NCI-H1105 (cell line): ENCODE data around the gene DSCAML1.

Experiments used
- DNase-seq: peaks from one replicate; lab custom pipeline; 2025; lab: John Stamatoyannopoulos, UW

Gene DSCAML1

DNA sequence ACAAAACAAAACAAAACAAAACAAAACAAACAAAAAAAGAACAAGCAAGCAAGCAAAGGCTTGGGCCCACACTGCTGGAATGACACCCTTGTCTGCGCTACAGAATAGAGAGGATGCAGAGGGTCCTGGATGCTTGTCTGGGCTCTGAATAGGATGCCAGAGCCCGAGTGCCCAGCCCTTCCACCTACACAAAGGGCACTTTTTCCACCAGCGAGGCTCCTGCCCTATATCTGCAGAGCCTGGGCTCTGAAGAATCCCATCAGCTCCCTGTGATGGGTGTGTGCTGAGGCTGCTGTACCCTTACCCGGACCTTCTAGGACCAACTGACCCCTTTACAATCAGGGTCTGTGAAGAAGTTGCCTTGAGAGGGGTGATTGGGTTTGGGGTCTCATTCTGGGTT, 221.2 kb downstream of the DSCAML1 start:
- no peak for DNase-seq

GRCh38 chr11:117574551-117574950, 222.5 kb downstream of the DSCAML1 start:
- DNase-seq = no peak

DNA sequence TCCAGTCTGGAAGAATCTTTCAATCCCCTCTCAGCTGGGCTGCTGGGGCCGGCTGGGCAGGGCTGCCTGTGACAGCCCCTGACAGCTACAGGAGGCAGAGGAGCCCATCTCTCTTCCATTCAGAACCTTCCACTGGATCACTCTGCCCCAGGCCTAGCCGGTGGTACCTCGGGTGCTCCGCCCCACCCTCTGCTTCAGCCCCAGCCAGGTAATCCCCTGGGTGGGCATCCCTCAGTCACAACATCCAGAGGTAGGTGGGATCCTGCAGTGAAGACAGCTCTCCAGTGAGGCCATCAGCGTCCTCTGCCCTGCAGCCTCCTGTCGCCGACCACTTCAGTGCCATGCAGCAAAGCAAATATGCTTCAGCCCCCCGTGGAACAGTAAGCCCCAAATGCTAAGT, 223.7 kb downstream of the DSCAML1 start:
- DNase-seq = no peak

DNA sequence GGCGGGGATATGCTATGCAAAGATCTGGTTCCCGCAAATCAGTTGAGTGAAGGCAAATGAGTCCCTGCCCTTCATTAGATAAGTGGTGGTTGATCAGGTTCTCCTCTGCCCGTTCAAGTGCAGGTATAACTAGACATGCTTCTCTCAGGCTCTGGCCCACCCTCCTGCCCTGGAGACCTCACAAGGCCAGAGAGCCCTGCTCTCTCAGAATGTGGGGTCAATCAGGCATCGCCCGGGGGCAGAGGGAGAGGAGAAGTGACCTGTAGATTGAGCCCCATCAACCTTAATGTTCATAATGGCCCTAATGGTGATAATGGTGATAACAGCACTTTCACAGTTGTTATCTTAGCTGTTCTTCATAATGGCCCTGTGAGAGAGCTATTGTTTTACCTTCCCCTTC, 224.3 kb downstream of the DSCAML1 start:
- DNase-seq = no peak

- no peak for DNase-seq
These were observed 224.9 kb downstream of the DSCAML1 start for GRCh38 chr11:117572129-117572528.

- DNase-seq = no peak
These were observed 226.3 kb downstream of the DSCAML1 start for GRCh38 chr11:117570701-117571100.

DNA sequence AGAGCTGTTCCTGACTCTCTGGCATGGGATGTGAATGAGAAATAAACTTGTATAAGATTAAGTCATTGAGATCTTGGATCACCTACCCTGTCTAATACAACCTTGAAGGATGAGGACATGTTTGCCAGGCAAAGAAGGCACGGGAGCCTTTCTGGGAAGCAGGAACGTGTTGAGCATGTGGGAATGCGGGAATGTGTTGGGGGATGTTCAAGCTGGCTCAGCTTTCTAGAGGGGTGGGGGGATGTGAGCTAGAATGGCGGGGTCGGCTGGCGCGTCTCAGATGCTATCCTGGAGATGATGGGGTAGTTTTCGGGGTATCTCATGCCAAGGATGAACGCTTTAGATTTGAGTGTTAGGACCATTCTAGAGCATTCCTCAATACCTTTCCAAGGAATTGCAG, 227.1 kb downstream of the DSCAML1 start:
- DNase-seq = no peak

DNA sequence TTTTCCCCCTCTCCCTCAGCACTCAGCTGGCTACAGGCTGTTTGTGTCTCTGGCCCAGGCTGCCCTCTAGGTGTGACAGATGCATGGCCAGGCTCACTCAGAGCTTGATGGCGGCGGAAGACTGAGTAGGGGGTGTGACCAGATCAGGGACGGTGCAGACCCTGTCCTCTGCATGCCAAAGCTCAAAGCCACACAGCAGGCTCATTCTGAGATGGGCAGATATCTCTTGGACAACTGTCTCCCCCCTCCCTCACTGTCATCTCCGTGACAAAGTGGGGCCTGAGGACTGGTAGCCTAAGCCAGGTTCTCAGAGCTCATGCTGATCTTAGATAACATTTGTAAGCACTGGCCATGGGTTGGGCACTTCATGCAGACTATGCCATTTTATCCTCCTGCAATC, 231.3 kb downstream of the DSCAML1 start:
- DNase-seq = no peak

- no peak for DNase-seq
These were observed 232.7 kb downstream of the DSCAML1 start for GRCh38 chr11:117564321-117564720.

- no peak for DNase-seq
These were observed 233.5 kb downstream of the DSCAML1 start for GRCh38 chr11:117563556-117563955.

- DNase-seq = no peak
These were observed 234.9 kb downstream of the DSCAML1 start for GRCh38 chr11:117562136-117562535.

DNA sequence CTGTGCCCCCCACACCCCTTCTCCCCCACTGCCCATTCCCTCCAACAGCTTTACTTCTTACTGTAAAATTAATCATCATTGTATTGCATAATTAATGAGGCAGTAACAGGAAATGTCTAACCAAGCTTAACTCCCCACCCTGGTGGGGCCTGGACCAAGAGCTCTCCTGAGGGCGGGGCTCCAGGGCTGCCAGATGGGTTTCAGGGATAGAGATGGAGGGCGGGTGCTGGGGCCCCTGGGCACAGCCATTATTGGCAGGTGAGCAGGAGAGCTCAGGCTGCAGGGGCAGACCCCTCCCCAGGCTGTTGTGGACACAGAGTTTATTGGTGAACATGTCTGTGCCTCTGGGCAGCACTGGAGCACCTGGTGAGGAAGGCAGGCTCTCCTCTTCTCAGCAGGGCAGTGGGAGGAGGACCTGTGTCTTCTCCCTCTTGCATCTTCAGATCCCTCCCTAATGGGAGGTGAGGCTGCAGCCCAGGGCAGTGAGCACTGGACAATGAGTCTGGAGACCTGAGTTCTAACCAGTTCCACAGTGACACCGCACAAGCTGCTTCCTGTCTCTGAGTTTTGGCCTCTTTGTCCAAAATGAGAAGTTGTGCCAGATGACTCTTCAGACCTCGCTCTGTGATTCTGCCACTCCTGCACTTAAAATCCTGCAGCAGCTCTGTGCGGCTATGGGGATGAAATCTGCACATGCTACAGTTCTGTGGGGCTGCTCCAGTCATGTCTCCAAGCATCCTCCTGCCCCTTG, 236.1 kb downstream of the DSCAML1 start:
- no peak for DNase-seq

DNA sequence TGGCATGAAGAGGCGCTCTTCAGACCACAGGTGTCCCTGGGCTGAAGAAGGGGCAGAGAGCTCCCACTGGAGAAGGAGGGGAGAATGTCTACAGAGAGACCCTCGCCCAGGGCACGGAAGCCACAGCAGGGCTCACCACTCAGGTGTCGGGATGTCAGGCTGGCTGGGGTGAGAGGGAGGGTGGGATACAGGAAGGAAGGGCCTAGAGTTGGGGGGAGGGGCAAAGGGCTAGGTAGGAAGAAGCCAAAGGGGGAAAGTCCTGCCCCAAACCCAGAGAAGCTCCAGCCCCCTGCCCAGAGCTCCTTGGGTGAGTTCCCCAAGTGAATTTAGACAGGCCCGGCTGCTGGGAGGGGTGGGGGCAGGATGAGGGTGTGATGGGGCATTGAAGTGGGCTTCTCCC, 237.3 kb downstream of the DSCAML1 start:
- no peak for DNase-seq

- DNase-seq = no peak
These were observed 239.7 kb downstream of the DSCAML1 start for GRCh38 chr11:117557361-117557760.

DNA sequence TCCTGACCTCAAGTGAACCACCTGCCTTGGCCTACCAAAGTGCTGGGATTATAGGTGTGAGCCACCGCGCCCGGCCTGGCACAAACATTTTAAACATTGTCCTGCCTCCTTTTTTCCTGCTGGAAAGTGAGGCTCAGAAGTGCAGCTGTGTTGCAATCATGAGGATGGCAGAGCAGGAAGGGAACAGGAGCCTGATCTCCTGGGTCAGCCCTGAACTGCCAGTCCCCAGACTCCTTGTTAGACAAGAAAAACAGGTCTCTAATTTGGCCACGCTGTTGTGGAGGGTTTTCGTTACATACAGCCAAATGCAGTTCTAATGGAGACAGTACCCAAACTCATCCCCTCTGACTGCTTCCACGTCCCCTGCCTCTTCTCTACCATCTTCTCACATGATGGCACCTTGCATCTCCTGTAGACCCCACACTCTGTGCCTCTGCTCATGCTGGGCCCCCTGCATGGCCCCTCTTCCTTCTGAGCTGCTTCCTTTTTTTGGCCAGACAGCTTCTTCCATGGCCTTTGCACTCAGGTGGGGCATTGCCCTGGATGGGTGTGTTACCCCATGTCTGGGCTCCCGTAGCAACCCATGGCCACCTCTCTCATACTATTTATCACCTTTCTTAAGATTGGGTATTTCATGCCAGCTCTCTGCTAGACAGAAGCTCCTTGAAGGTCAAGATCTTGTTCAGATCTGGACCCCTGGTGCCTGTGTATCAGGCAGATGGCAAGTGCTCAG, 242.2 kb downstream of the DSCAML1 start:
- no peak for DNase-seq

DNA sequence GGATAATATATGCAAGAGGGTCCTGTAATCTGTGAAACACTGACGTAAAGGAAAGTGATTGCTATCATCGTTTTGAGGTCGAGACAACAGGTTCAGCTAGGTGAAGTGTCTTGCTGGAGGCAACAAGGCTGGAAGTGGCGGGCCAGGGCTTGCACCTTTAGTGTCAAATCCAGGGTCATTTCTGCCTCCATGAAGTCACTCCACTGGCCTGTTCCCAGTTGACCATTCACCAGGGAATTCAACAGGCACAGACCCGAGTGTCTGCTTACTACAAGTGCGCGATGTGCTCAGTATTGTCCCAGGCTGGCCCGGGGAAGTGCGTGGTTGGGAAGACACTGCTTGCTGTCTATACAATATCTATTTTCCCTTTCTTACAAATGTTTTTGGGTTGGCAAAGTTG, 244.4 kb downstream of the DSCAML1 start:
- no peak for DNase-seq

DNA sequence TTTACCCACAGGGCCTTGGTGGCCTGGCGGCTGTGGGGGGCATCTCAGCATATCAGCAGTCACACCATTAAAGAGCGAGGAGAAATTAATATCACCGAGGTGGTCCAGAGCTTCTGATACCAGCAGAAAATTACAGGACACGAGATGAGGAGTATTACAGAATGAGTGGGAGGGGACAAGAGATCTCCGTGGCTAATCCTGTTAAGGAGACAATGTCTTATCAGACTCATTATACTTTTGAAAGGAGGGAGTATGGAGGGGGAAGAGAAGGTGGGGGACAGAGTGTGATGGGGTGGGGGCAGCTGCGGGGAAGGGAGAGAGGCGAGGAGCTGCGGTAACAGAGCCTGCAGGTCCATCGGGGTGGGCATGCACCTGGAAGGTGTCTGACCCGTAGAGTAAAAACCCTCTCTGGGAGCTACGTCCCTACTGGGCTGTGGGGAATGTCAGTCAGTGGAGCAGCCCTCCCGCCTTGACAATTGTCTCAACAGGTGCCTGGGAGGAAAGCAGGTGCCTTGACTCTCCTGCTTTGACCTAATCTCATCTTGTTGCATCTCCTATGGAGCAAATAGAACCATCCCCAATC, 245.2 kb downstream of the DSCAML1 start:
- DNase-seq = no peak

- no peak for DNase-seq
These were observed 246.6 kb downstream of the DSCAML1 start for GRCh38 chr11:117550466-117550865.

DNA sequence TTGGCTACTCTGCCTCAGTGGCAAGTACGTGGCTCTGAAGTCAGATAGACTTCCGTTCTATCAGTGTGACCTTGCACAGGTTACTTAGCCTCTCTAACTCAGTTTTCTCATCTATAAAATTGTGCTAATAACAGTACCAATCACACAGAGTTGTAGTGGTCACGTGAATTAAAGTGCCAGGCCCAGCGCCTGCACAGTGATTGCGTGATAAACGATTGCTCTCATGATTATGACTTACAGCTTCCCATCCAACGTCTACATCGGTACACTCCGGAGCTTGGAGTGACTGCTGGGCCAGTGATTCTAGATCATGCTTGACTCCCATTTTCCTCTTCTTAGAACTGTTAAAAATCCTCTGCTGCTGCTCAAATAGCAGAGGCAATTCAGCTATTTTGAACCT, 247.6 kb downstream of the DSCAML1 start:
- no peak for DNase-seq

DNA sequence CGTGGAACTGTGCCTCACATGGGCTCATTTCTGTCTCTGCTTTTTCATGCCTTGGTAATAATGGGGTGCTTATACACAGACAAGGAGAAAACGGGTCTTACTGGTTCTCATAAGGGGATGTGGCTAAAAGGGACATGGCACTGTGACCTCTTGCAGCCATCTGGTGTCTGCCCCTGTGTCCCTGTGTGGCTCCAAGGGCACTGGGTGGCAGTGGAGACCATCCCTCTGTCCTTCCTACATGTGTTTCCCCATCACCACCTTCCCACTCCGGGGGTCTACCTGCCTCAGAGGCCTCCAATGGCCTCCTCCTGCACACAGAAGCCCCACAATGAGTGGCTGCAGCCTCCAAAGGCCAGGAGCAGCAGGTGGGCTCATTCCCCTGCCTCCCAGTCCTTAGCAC, 248.1 kb downstream of the DSCAML1 start:
- DNase-seq = no peak

GRCh38 chr11:117547946-117548345, 249.1 kb downstream of the DSCAML1 start:
- no peak for DNase-seq

DNA sequence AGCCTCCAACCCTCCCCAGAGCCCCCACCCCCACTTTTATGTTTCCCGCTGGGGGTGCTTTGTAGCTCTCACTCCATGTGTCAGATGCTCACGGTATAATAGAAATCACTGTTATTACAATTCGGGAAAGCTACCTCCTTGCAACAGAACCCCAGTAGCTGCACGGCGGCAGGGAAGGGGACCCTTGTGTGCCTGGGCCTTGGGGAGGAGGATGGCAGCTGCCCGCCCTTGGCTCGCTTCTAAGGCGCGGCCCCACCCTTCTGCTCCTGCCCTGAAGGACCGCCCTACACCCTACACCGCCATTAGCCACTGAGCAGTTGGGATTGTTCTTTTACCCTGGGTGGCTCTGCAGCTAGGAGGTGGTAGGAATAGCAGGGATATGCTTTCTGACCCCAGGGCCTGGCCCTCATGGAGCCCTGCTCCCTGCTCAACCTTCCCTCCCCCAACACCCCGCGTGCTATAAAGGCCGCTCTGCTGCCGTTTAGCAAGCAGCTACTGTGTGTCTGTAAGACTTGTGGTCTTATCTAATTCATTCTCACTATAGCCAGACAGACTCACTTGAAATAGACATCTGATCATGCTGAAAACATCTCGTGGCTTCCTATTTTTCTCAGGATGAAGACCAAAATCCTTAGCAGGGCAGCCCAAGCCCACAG, 249.7 kb downstream of the DSCAML1 start:
- no peak for DNase-seq
